NCI-H748 (cell line): ENCODE results near the gene SSBP3.
A peak's percentile ranks its signal among the peaks of the same experiment; 100 is the strongest.
"Not testable (repeated sequence)": the region's sequence is repeated elsewhere in the genome, so short reads cannot be mapped to it uniquely, and the experiment has no call there.

Experiments used
- DNase-seq: peaks from one replicate; lab custom pipeline; 2025; ENCODE audit not compliant: unreplicated experiment; lab: John Stamatoyannopoulos, UW

The SSBP3 gene

GRCh38 chr1:54353959-54354358 lies 52.2 kb downstream of the SSBP3 start:
- no peak for DNase-seq

GRCh38 chr1:54352755-54353154 lies 53.4 kb downstream of the SSBP3 start:
- DNase-seq: no peak

- DNase-seq: no peak
Measured at GRCh38 chr1:54350360-54350759, 55.8 kb downstream of the SSBP3 start.

DNA sequence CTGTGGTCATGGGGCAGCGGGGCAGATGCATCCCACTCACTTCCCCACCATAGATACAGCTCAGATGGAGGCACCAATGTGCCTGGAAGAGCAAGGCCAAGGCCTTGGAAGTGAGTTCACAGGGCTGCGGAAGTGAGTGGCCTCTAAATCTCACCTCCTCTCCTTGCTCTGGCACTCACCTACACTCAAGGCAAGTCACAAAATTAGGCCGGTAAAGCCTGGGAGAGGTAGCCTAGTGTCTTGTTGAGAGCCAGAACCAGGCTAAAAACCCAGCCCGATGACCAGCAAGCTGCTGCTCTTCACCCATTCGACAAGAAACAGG lies 57.5 kb downstream of the SSBP3 start:
- DNase-seq: no peak

- DNase-seq: peak; percentile 52
Measured at GRCh38 chr1:54347955-54348699, 58.1 kb downstream of the SSBP3 start.

DNA sequence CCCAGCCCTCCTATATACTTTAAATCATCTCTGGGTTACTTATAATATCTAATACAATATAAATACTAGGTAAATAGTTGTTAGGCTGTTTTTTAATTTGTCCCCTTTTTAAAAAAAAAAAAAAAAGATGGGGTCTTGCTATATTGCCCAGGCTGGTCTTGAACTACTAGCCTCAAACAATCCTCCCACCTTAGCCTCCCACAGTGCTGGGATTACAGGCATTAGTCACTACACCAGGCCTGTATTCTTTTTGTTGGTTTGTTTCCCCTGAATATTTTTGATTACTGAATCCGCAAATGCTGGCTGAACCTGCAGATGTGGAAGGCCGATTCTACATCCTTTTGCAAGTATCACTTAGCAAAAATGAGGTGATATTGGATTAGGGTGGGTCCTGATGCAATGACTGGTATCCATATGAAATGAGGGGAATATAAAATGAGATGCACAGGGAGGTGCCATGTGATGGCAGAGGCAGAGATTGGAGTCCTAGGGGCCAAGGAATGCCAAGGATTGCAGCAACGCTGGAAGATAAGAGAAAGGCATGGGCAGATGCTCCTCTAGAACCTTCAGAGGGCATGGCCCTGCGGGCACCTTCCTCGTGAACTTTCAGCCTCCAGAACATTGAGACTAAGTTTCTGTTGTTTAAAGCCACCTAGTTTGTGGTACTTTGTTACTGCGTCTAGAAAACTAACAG lies 58.8 kb downstream of the SSBP3 start:
- no peak for DNase-seq

GRCh38 chr1:54345548-54345947 lies 60.6 kb downstream of the SSBP3 start:
- DNase-seq: not testable (repeated sequence)

DNA sequence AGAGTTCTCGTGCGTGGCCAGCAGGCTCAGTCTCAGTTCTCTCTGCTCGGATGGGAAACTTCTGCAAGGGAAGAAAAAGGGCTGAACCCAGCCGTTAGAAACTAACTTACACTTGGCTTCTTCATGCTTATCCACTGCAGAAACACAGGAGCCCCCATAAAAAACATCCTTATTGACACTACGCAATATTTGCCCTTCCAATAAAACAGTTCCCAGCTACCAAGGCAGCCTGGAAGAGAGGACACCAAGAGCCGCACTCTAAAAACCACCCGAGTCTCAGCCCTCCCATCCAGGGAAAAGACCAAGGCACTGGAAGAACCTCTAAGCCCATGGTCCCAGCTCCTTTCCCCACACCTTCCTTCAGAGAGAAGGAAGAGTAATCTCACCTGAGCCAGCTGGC lies 61.1 kb downstream of the SSBP3 start:
- DNase-seq: no peak

- no peak for DNase-seq
Measured at GRCh38 chr1:54342742-54343687, 63.2 kb downstream of the SSBP3 start.

DNA sequence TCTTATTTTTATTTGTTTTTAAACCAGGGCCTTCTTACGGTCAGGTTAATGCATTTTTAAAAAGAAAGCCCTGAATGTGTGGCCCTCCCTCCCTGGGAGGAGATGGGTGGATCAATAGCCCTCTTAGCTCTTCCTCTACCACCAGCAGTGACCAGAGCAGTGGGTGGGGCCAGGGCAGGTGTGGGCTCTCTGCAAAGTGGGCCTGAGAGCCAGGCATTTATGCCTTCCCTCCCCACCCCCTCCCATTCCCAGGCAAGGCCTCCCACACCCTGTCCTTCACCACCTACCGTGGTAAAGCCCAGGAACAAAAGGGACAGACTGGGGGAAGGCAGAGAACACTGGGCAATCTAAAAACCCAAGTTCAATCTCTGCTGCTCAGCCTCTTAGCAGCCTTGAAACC lies 63.9 kb downstream of the SSBP3 start:
- peak; percentile 81 for DNase-seq

DNA sequence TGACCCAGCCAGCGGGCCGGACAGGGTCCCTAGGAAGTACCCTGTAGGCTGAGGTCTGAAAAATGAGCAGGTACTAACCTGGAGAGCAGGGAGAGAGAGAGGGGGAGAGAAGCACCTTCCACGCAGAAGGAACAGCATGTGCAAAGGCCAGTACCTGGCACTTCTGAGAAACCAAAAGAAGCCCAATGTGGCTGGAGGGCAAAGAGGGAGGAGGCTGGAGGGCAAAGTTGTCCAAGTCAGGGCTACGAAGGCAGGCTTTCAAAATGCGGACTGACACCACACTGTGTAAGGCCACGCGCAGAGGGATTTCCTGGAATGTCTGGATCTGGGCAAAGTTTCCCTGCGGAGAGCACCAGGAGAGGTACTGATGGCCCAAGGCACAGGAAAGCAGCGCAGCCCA lies 64.4 kb downstream of the SSBP3 start:
- no peak for DNase-seq

GRCh38 chr1:54340878-54341277 lies 65.3 kb downstream of the SSBP3 start:
- DNase-seq: no peak

DNA sequence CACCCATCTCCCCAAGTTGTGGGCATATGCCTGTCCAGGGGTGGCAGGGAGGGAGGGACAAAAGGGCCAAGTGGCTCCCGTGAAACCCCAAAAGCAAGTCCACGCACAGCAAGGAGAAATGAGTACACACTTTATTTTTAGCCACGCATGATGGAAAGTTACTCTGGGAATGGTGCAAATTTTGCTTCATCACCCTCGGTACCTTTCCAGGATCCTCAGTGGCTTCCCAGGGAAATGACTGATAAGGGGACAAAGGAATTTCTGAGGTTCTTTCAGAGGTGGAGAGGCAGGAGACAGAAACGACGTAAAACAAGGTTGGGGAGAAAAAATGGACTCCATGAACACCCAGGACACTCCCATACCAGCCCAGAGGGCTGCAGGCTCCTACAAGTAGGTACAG lies 65.8 kb downstream of the SSBP3 start:
- no peak for DNase-seq

DNA sequence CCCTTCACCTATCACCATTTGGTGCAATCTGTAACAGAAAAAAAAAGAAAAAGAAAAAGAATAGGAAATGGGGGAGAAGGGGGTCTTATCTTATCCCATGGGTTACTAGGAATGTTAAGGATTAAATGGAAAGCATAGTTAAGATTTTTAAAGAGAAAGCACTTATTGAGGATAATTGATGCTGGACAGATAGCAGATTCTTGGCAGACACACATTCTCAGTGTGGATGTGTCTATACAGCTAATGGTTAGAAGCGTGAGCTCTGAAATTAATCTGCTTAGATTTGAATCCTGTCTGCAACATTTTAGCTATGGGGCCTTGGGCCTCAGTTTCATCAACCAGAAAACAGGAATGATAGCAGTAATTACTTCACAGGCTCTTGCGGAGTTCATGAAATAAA lies 67.1 kb downstream of the SSBP3 start:
- no peak for DNase-seq

GRCh38 chr1:54338464-54338863 lies 67.7 kb downstream of the SSBP3 start:
- no peak for DNase-seq

- peak; percentile 9 for DNase-seq
Measured at GRCh38 chr1:54337928-54338327, 68.3 kb downstream of the SSBP3 start.

GRCh38 chr1:54337034-54337433 lies 69.2 kb downstream of the SSBP3 start:
- no peak for DNase-seq

DNA sequence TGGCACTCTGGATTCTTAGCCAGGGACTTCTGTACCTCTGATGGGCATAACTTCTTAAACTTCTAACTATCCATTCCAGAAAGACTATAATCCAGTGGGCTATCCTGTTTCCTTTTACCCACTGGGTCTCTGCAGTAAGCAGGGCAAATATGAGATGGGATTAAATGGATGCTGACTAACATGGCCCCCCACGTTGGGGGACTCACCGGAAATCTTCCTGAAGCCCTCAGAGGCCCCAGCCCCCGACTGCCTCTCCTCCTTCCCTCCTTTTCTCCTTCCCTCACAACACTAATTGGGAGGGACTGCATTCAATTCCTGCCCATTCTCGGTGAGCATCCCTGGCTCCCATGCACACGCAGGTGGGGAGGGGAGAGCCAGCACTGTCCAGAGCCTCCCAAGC lies 70.1 kb downstream of the SSBP3 start:
- DNase-seq: no peak

- no peak for DNase-seq
Measured at GRCh38 chr1:54335755-54336108, 70.5 kb downstream of the SSBP3 start.

GRCh38 chr1:54335011-54335754 lies 71.0 kb downstream of the SSBP3 start:
- DNase-seq: no peak
